ENCODE results near the gene BORCS5. TPM values are rescaled to one million over a fixed set of nuclear protein-coding genes. Genes with fewer than 3 reads are reported as not detected.

Gene BORCS5
- total RNA-seq, 1 experiment from 2014 or later, result 13.9 TPM

- Histone ChIP-seq H3K14ac (ENCODE audit: insufficient read depth, low read length) (no peak overlapping the region), H4K20me1 (ENCODE audit: control insufficient read depth, insufficient read depth, insufficient read length) (no peaks in the 10 kb centered on the region), H3K23ac (ENCODE audit: insufficient read length, low read depth, low read length) (no peak overlapping the region), H3K23me2 (ENCODE audit: insufficient read length, low read depth, low read length, poor library complexity, severe bottlenecking) (no peaks in the 10 kb centered on the region), H2BK12ac (ENCODE audit: insufficient read length, low read depth, low read length) (no peak overlapping the region), H4K91ac (ENCODE audit: insufficient read length, low read depth, low read length) (no peak overlapping the region), H4K8ac (replicated peaks; ENCODE audit: insufficient read length, low read depth, low read length) (no peak overlapping the region), H3K4ac (ENCODE audit: low read depth, low read length) (no peak overlapping the region), H3T11ph (ENCODE audit: low read length) (no peak overlapping the region), H3K27ac (ENCODE audit: insufficient read length, low read depth, low read length) (no peak overlapping the region), H2BK20ac (ENCODE audit: low read depth, low read length, poor library complexity, severe bottlenecking) (no peak overlapping the region), H3K56ac (ENCODE audit: insufficient read length, low read depth, low read length) (no peak overlapping the region), H3K27me3 (ENCODE audit: insufficient read depth, low read length) (no peaks in the 10 kb centered on the region), H3K18ac (ENCODE audit: insufficient read length, low read depth, low read length) (no peak overlapping the region), H4K5ac (ENCODE audit: insufficient read length, low read depth, low read length) (no peak overlapping the region), H2AK5ac (ENCODE audit: insufficient read length, low read length) (no peak overlapping the region), H2AFZ (ENCODE audit: low read length) (no peak overlapping the region), H3K79me2 (ENCODE audit: insufficient read depth, low read length) (no peaks in the 10 kb centered on the region), H2BK120ac (ENCODE audit: low read depth, low read length, poor library complexity, severe bottlenecking) (no peak overlapping the region), H3K4me1 (ENCODE audit: insufficient read depth, low read length) (no peaks in the 10 kb centered on the region), H2BK15ac (ENCODE audit: low read depth, low read length) (no peak overlapping the region), H3K79me1 (ENCODE audit: insufficient read depth, low read depth, low read length, poor library complexity, severe bottlenecking) (no peaks in the 10 kb centered on the region), H3K9me3 (ENCODE audit: control insufficient read depth, low read depth, low read length) (no peaks in the 10 kb centered on the region), H3K9ac (ENCODE audit: extremely low read depth, insufficient read length, low read length) (no peak overlapping the region), H3K4me2 (ENCODE audit: insufficient read depth, insufficient read length, low read length) (no peak overlapping the region), H2BK5ac (ENCODE audit: insufficient read length, low read length) (no peak overlapping the region)
- no peak overlapping the region for H3K4me3 Mint-ChIP-seq
- H3K27ac Mint-ChIP-seq, result no peak overlapping the region
- H3K9me3 Mint-ChIP-seq, result peaks cover 36 to 37% of the 10 kb centered on the region in 2 experiments
- H3K27me3 Mint-ChIP-seq (ENCODE audit: low read depth), result no peaks in the 10 kb centered on the region; the same call in none of the 2 replicates
- H3K36me3 Mint-ChIP-seq (ENCODE audit: insufficient read depth in 1 of 3, low read depth in 3 of 3), result peaks cover 19 to 35% (median 25%) of the 10 kb centered on the region in 3 experiments
- no peak for DNase-seq
- TF ChIP-seq CTCF (conservative IDR thresholded peaks at IDR 0.05), result no peak
- no CpG with 5 or more reads among the region's 1 CpG for whole genome bisulfite sequencing (ENCODE audit: extremely low coverage, insufficient read length, low lambda C conversion rate)
- H3K4me1 Mint-ChIP-seq, result peaks cover 9 to 14% of the 10 kb centered on the region in 2 experiments
These were observed 68.7 kb downstream of the BORCS5 start for GRCh38 chr12:12425616-12426015.

Measured in H9 (cell line).